HepG2 (cell line): Measurements from ENCODE around the gene BCAR3. TPM values are rescaled to one million over a fixed set of nuclear protein-coding genes. Genes with fewer than 3 reads are reported as not detected.

Experiments used
- ATAC-seq: fragments of 200-7000 bp; cut with Tn5 transposase; 3 replicates; pipeline ENCODE4 v1.9.1; 2020; ENCODE audit warnings: mild to moderate bottlenecking, moderate library complexity
- BruUV-seq: library from RNA; stranded (reverse); fragments of 400-500 nt; replicated peaks from 2 replicates; lab custom pipeline; 2021; lab: Mats Ljungman, UMichigan
- CTCF ChIA-PET: fragments of 300-600 bp; formaldehyde crosslinking; extraction: SDS; loops from one replicate; lab custom pipeline; 2021; ENCODE audit warnings: low total read pairs, inconsistent platforms, low intra/inter-chr PET ratio; lab: Yijun Ruan, JAX
- POLR2A ChIA-PET: fragments of 350-600 bp; sonication (Branson Sonifier 250); formaldehyde crosslinking; loops from one replicate; lab custom pipeline; 2020; ENCODE audit warnings: antibody characterized with exemption, inconsistent platforms; lab: Yijun Ruan, JAX
- DNase-seq: peaks from one replicate; pipeline ENCODE4 v3.0.0-alpha.2; 2015; ENCODE audit warnings: low spot score
- FAIRE-seq: peaks from 3 replicates; lab custom pipeline; 2011; peaks lifted over from hg19 to GRCh38; lab: Jason Lieb, UNC
- H2AFZ ChIP-seq: one replicate; pipeline ENCODE4 v1.6.1; 2011; ENCODE audit warnings: low read length, inconsistent platforms
- H3K27ac ChIP-seq: fragments of 300-600 bp; 3 replicates; pipeline ENCODE4 v1.8.0; 2011; ENCODE audit warnings: mixed run types, mild to moderate bottlenecking, mixed read lengths, low read length, inconsistent platforms; ENCODE audit not compliant: insufficient read depth; ENCODE audit errors: extremely low read length
- H3K27me3 ChIP-seq, 2 experiments: fragments of 200-600 bp in 1 of 2; 2 replicates in 1 of 2; 3 replicates in 1 of 2; pipeline versions ENCODE4 v1.6.0 to v1.8.0; 2011; ENCODE audit warnings: low read length in 2 of 2, mild to moderate bottlenecking in 2 of 2, moderate library complexity in 2 of 2, inconsistent platforms in 1 of 2; ENCODE audit not compliant: insufficient read depth in 2 of 2, control insufficient read depth in 1 of 2
- H3K36me3 ChIP-seq, 2 experiments: fragments of 200-600 bp in 1 of 2; replicated peaks in 1 of 2; 2 replicates in 1 of 2; 3 replicates in 1 of 2; pipeline versions ENCODE4 v1.5.1 to v1.8.0; 2011; ENCODE audit warnings: low read length in 2 of 2, inconsistent platforms in 1 of 2; ENCODE audit not compliant: insufficient read depth in 2 of 2, control insufficient read depth in 1 of 2
- H3K4me1 ChIP-seq: 2 replicates; pipeline ENCODE4 v1.5.1; 2012; ENCODE audit warnings: low read length, inconsistent platforms; ENCODE audit not compliant: insufficient read depth
- H3K4me2 ChIP-seq: 2 replicates; pipeline ENCODE4 v1.6.0; 2011; ENCODE audit warnings: low read depth, low read length, inconsistent platforms
- H3K4me3 ChIP-seq, 3 experiments: fragments of 200-600 bp in 1 of 3; sonication (generic), shearing (Covaris generic) in 1 of 3; replicated peaks in 1 of 3; 2 replicates each; pipeline ENCODE4 v1.5.1; 2011 to 2016; ENCODE audit warnings: low read length in 3 of 3, inconsistent platforms in 2 of 3, low read depth in 2 of 3, mild to moderate bottlenecking in 2 of 3, control low read depth in 1 of 3, mixed read lengths in 1 of 3; ENCODE audit not compliant: insufficient read depth in 1 of 3
- H3K79me2 ChIP-seq: one replicate; pipeline ENCODE4 v1.6.1; 2011; ENCODE audit warnings: low read length, inconsistent platforms; ENCODE audit not compliant: insufficient read depth
- H3K9ac ChIP-seq: 2 replicates; pipeline ENCODE4 v1.6.0; 2011; ENCODE audit warnings: mild to moderate bottlenecking, low read depth, low read length, inconsistent platforms; ENCODE audit not compliant: insufficient read depth
- H3K9me3 ChIP-seq: 2 replicates; pipeline ENCODE4 v1.5.1; 2012; ENCODE audit warnings: mild to moderate bottlenecking, low read length
- H4K20me1 ChIP-seq: 2 replicates; pipeline ENCODE4 v1.6.0; 2011; ENCODE audit warnings: inconsistent platforms, mild to moderate bottlenecking, low read length, moderate library complexity; ENCODE audit not compliant: insufficient read depth
- AKAP8 ChIP-seq: sonication (generic); formaldehyde crosslinking; IDR thresholded peaks from 2 replicates; pipeline ENCODE4 v1.5.1; 2020; ENCODE audit warnings: mild to moderate bottlenecking, missing genetic modification reagents
- CTCF ChIP-seq: sonication (generic); formaldehyde crosslinking; IDR thresholded peaks from 2 replicates; pipeline ENCODE4 v1.5.0; 2020; ENCODE audit warnings: mild to moderate bottlenecking, missing genetic modification reagents, moderate library complexity
- RBM22 ChIP-seq: fragments of 200-400 bp; formaldehyde crosslinking; optimal IDR thresholded peaks from 2 replicates; pipeline ENCODE3; 2017; ENCODE audit warnings: mild to moderate bottlenecking, low read length, moderate library complexity
- SOX13 ChIP-seq, 3 experiments: fragments of 450-650 bp in 1 of 3; sonication (generic) in 1 of 3; formaldehyde crosslinking in 1 of 3; IDR thresholded peaks in 2 of 3; conservative IDR thresholded peaks in 1 of 3; 2 replicates each; pipeline versions ENCODE4 v1.5.0 to v1.6.1; 2016 to 2020; ENCODE audit warnings: antibody characterized with exemption in 1 of 3, mild to moderate bottlenecking in 1 of 3, missing compliant biosample characterization in 1 of 3, missing genetic modification reagents in 1 of 3, moderate library complexity in 1 of 3
- SOX5 ChIP-seq: IDR thresholded peaks from 2 replicates; pipeline ENCODE4 v1.6.1; 2016; ENCODE audit warnings: borderline replicate concordance
- ZFP36 ChIP-seq: fragments of 150-350 bp; IDR thresholded peaks from 2 replicates; pipeline ENCODE4 v1.6.1; 2018; ENCODE audit warnings: borderline replicate concordance, low read length, low read depth; ENCODE audit not compliant: partially characterized antibody
- WGBS: methylation state at CpG from one replicate; pipeline ENCODE4 v1.1.6; 2017; ENCODE audit warnings: low lambda C conversion rate; 5-methylcytosine and 5-hydroxymethylcytosine counted together
- in situ Hi-C: cut with HindIII; loops from 2 replicates; pipeline ENCODE4 v1.10.0; 2017; ENCODE audit warnings: low pct_unique_long_range_greater_than_20kb; ENCODE audit not compliant: extremely low pct_ligation_motif_present
- intact Hi-C: fragments of 100-400 bp; cut with micrococcal nuclease; formaldehyde crosslinking; loops from one replicate; pipeline ENCODE4 v1.10.0; 2022; ENCODE audit not compliant: unreplicated experiment
- polyA plus RNA-seq, 8 experiments: library from polyadenylated mRNA; depleted of rRNA in 3 of 8; stranded (reverse) in 7 of 8; unstranded in 1 of 8; fragments of >200 nt; fragmentation: Illumina TruSeq in 4 of 8; extraction: Trizol in 4 of 8; gene quantifications; 2 replicates each; pipeline versions ENCODE4 v1.2.1 to v1.2.3, GENCODE V29; 2011 to 2016; ENCODE audit warnings: low read depth in 4 of 8, missing spikeins in 1 of 8, mixed read lengths in 1 of 8; ENCODE audit not compliant: insufficient read depth in 1 of 8
- total RNA-seq, 5 experiments: library from RNA; depleted of rRNA; stranded (reverse); fragments of >200 nt; fragmentation: Illumina TruSeq; extraction: Trizol; gene quantifications; 2 replicates each; pipeline ENCODE4 v1.2.3, GENCODE V29; 2016; ENCODE audit warnings: low read depth in 1 of 5

Gene BCAR3
- total and polyA plus RNA-seq, 2 of the 13 experiments (the other 11 are each of a cell fraction or from before 2014, with no cell fraction given), result 3.6 to 4.8 TPM

DNA sequence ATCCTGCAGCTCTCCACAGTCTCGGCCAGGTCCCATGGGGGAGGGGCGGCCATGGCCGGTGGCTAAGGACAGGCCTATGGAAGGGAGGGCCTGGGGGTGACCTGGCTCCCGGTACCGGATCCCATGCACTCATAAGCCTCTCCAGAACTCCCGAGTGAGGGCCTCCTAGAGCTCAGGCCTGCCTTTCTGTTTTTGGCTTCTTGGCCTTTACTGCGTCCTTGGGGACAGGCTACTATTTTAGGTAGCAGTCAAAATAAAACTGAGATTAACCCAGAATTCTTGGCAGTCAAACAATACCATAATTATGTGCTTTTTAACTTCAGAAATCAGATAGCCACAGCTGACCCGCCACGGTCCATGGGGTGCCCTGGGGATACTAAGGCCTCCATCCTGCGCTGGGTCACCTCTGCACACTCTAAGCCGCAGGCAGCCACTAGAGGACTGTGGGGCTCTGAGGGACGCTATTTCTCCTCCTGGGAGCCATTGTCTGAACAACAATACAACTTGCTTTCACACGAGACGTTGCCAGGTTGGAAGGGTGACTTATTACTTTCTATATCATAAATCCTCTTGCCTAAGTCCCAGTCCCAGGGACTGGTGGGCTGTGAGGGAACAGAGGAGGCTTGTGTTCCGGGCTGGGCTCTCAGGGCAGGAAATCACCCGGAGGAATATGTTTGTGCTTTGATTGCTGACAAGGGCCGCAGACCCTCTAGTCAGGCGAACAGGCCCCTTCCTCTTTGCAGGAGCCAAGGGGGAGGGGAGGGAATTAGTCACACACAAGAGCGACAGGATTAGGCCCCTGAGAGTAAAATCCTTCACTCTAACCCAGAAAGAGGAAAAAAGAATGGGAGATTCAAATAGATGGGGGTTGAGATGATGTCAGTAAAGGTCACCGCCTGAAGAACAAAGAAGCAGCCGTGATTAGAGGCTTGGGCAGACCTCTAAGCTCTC, 40.7 kb upstream of the BCAR3 start (continued):
- TF ChIP-seq SOX13 (IDR thresholded peaks at IDR 0.05) (no peak), SOX13 (CRISPR knock-in tag; conservative IDR thresholded peaks at IDR 0.05 in 1 of 2, IDR thresholded peaks at IDR 0.05 in 1 of 2) (peak in 1 of 2 experiments; percentile 49; a peak in 2 of 4 replicates), SOX5 (CRISPR knock-in tag) (peak; percentile 47; the same call in 1 of the 2 replicates), CTCF (CRISPR knock-in tag) (peak; percentile 43)

DNA sequence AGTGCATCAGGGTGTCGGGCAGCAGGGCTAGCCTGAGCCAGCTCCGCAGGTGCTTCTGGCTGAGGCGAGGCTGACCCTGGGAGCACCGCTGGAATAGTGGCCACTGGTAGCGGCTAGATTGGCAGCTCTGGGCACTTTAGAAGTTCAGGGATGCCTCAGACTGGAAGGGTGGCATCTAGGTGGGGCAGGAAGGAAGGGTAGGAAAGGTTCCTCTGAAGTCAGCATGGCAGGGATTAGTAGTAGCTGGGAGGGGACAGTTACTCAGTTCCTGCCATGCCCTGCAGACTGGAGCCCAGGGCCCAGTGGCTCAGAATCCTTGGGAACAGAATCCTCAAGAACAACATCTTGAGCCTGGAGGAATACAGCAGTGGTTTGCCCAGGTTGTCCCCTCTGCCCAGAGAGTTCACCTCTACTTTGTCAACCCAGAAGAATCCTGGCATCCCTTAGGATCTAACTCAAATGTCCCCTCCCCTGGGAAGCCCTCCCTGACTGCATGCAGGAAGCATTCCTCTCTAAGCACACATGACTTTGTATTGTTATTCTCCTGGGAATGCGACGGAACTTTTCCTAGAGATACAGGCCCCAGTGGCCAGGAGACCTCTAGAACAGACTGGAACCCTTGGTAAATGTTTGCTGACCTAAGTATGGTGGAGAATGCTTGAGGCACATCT, 39.5 kb upstream of the BCAR3 start:
- CTCF ChIA-PET, result no interaction called here

More for the DNA sequence above, 39.5 kb upstream of the BCAR3 start:
- no peak overlapping the region for H3K9ac ChIP-seq
- 54% methylated on average over 7 of the region's 7 CpGs for WGBS
- no peak for FAIRE-seq
- no peak overlapping the region for H3K4me2 ChIP-seq
- intact Hi-C loops, result no loop called here
- no peaks in the 10 kb centered on the region for H4K20me1 ChIP-seq
- BruUV-seq, result no TSS peak
- no peak overlapping the region for H3K4me3 ChIP-seq
- no peak for DNase-seq
- H3K27ac ChIP-seq, result no peak overlapping the region
- TF ChIP-seq ZFP36, result peak; percentile 62
- TF ChIP-seq RBM22, result no peak
- TF ChIP-seq AKAP8 (CRISPR knock-in tag), result no peak
- in situ Hi-C loops, result no loop called here
- ATAC-seq, result no peak
- no peaks in the 10 kb centered on the region for H3K79me2 ChIP-seq
- peaks cover 0 to 12% of the 10 kb centered on the region in 2 experiments; a peak in 2 of 5 replicates for H3K27me3 ChIP-seq
- no peak overlapping the region for H2AFZ ChIP-seq
- H3K9me3 ChIP-seq, result no peaks in the 10 kb centered on the region
- POLR2A ChIA-PET, result interaction anchor here (0.9 kb wide), 1 partner anchor 12 kb away, joined by 3 read pairs; no protein-coding TSS in a partner anchor
- no peaks in the 10 kb centered on the region for H3K36me3 ChIP-seq
- peaks cover 23% of the 10 kb centered on the region for H3K4me1 ChIP-seq
